Activated T-helper 2 cell treated with anti-CD3 and anti-CD28 coated beads, Interferon-gamma antibody, Interleukin-2, Interleukin-4, amounts not matched to agents 10 μg/mL and 5 μg/mL and 100 μg/mL, durations not matched to agents 14 hours and 24 hours and 36 hours (primary cell): ENCODE results near the gene CUL7. TPM values are rescaled to one million over a fixed set of nuclear protein-coding genes. Genes with fewer than 3 reads are reported as not detected.

Experiments used
- DNase-seq: peaks from one replicate; pipeline ENCODE4 v3.0.0; 2021; ENCODE audit warnings: low spot score
- H3K27ac Mint-ChIP-seq: one replicate; pipeline ENCODE4 v1.8.0; 2021; ENCODE audit warnings: mixed read lengths
- H3K27me3 Mint-ChIP-seq: one replicate; pipeline ENCODE4 v1.8.0; 2021; ENCODE audit warnings: low read depth, mixed read lengths
- H3K36me3 Mint-ChIP-seq: one replicate; pipeline ENCODE4 v1.8.0; 2021; ENCODE audit warnings: low read depth, mixed read lengths
- H3K4me1 Mint-ChIP-seq: one replicate; pipeline ENCODE4 v1.8.0; 2021; ENCODE audit warnings: low read depth, mixed read lengths
- H3K4me3 Mint-ChIP-seq: one replicate; pipeline ENCODE4 v1.8.0; 2021; ENCODE audit warnings: low read depth, mild to moderate bottlenecking, moderate library complexity, mixed read lengths
- H3K9me3 Mint-ChIP-seq: one replicate; pipeline ENCODE4 v1.8.0; 2021; ENCODE audit warnings: mixed read lengths
- intact Hi-C: fragments of 100-400 bp; cut with micrococcal nuclease; formaldehyde crosslinking; loops from one replicate; pipeline ENCODE4 v1.15.1; 2023
- total RNA-seq: library from RNA; stranded (reverse); gene quantifications from 2 replicates; pipeline ENCODE4 v1.2.3, GENCODE V29; 2022

Gene CUL7
- total RNA-seq, 1 donor from 2014 or later, result 27.3 TPM

DNA sequence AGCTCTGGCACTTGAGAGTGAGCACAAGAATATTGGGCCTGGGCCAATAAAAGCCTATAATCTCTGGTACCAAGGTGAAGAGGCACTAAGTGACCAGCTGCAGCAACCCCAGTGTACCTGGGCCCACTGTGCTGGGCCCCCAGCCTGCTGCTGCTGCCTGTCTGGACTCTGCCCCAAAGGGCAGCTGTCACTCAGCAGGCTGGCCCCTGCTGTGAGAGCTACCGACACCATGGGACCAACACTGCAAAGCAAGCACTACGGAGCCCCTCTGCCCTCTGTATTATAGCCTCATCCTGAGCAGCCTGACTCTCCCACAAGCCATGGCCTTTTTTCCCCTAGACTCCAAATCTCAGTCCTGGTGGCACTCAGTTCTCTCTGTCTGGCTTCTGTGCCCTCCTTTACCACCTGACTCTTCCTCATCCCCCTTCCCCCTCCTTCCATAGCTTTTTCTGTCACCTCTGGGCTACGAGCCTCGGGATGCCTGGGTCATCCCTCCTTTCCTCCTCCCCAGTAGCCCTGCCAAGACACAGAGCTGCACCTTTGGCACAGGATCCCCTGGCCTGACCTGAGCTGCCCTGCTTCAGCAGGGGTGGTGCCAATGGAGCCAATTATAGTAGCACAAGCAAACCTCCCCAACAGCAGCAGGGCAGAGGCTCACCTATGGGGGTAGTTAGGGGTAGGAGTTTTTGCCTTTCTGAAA lies 18.0 kb downstream of the CUL7 start:
- no peaks in the 10 kb centered on the region for H3K4me1 Mint-ChIP-seq
- H3K4me3 Mint-ChIP-seq, result no peak overlapping the region
- no peak overlapping the region for H3K27ac Mint-ChIP-seq
- intact Hi-C loops, result no loop called here
- no peak for DNase-seq
- no peaks in the 10 kb centered on the region for H3K9me3 Mint-ChIP-seq
- H3K36me3 Mint-ChIP-seq, result peaks cover 68% of the 10 kb centered on the region
- H3K27me3 Mint-ChIP-seq, result no peaks in the 10 kb centered on the region

DNA sequence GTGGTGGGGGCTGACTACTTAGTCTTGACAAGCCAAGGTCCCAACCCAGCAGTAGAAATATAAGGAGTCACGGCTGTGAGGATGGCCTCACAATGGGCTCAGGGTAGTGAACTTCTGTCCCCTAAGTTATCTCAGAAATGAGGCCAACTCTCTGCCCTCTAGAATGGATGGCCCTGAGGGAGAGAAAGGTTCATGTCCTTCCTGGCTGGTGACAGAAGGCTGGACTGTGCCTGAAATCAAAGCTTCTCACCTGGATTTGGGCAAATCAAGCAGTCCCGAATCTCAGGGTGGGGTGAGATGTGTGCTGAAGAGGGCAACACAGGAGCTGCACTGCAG lies 19.5 kb downstream of the CUL7 start:
- H3K4me1 Mint-ChIP-seq, result no peaks in the 10 kb centered on the region
- H3K36me3 Mint-ChIP-seq, result peaks cover 74% of the 10 kb centered on the region
- H3K9me3 Mint-ChIP-seq, result no peaks in the 10 kb centered on the region
- H3K27me3 Mint-ChIP-seq, result no peaks in the 10 kb centered on the region
- H3K4me3 Mint-ChIP-seq, result no peak overlapping the region
- H3K27ac Mint-ChIP-seq, result no peak overlapping the region
- no peak for DNase-seq
- intact Hi-C loops, result no loop called here

DNA sequence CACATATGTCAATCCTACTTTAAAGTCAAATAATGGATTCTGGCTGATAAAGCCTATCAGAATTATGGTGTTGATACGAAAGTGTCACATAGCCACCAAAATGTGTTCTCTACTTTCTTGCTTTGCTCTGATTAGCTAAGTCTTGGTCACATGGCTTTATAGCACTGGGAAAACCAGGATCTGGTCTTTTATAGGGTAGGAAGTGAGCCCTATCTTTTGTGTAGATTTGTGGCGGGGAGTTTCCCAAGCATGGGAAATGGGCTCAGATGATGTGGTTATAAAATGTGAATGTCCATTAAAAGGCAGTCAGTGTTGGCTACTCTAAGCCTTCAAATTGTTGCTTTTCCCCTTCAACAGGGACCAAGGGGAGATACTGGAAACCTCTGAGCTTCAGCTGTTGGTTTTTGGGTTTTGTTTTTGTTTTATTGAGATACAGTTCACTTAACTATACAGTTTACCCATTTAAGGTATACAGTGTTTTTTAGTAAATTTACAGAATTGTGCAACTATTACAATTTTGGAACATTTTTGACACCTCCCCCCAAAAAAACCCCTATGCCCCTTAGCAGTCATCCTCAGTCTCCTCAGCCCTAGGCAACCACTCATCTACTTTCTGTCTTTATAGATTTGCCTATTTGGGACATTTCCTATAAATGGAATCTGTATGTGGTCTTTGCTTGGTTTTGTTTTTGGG lies 20.0 kb downstream of the CUL7 start:
- no peak for DNase-seq
- H3K4me1 Mint-ChIP-seq, result no peaks in the 10 kb centered on the region
- no peaks in the 10 kb centered on the region for H3K27me3 Mint-ChIP-seq
- no peak overlapping the region for H3K4me3 Mint-ChIP-seq
- H3K9me3 Mint-ChIP-seq, result no peaks in the 10 kb centered on the region
- peaks cover 73% of the 10 kb centered on the region for H3K36me3 Mint-ChIP-seq
- no peak overlapping the region for H3K27ac Mint-ChIP-seq
- intact Hi-C loops, result no loop called here

DNA sequence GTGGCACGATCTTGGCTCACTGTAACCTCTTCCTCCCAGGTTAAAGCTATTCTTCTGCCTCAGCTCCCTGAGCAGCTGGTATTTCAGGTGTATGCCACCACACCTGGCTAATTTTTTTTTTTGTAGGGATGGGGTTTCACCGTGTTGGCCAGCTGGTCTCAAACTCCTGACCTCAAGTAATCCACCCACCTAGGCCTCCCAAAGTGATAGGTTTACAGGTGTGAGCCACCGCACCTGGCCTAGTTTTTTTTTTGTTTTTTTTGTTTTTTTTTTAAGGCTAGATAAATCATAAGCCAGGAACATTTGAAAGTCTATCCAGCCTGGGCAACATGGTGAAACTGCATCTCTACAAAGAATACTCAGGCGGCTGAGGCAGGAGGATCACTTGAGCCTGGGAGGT lies 21.3 kb downstream of the CUL7 start:
- Mint-ChIP-seq H3K27ac (no peak overlapping the region), H3K27me3 (no peaks in the 10 kb centered on the region), H3K4me3 (no peak overlapping the region), H3K9me3 (no peaks in the 10 kb centered on the region), H3K36me3 (peaks cover 73% of the 10 kb centered on the region), H3K4me1 (no peaks in the 10 kb centered on the region)
- no peak for DNase-seq
- intact Hi-C loops, result no loop called here

DNA sequence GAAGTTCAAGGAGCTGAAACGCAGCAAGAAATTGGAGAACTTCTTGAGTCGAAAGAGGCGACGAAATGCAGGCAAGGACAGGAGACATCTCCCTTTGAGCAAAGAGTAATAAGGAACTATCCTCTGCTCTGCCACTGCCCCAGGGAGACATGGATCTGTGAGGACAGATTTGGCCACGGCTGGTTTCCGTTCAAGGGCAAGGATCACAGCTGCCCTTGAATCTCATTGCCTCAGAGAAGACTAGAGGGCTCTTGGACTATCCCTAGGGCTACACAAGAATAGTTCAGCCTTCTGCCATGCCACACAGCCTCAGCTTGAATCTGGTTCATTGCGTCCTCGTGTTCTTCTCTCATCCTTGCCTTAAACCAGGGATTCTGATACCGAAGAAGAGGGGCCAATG lies 24.5 kb downstream of the CUL7 start:
- peaks cover 8% of the 10 kb centered on the region for H3K4me1 Mint-ChIP-seq
- DNase-seq, result no peak
- H3K27me3 Mint-ChIP-seq, result no peaks in the 10 kb centered on the region
- no peak overlapping the region for H3K4me3 Mint-ChIP-seq
- peaks cover 74% of the 10 kb centered on the region for H3K36me3 Mint-ChIP-seq
- no peaks in the 10 kb centered on the region for H3K9me3 Mint-ChIP-seq
- H3K27ac Mint-ChIP-seq, result no peak overlapping the region
- intact Hi-C loops, result no loop called here

DNA sequence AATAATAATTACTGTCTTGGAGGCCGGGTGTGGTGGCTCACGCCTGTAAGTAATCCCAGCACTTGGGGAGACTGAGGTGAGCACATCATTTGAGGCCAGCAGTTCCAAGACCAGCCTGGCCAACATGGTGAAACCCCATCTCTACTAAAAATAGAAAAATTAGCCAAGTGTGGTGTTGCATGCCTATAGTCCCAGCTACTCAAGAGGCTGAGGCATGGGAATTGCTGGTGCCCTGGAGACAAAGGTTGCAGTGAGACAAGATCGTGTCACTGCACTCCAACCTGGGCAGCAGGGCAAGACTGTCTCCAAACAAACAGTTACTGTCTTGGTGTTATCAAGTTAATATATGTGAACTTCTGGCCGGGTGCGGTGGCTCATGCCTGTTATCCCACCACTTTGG lies 27.3 kb downstream of the CUL7 start:
- Mint-ChIP-seq H3K27ac (no peak overlapping the region), H3K4me1 (peaks cover 10% of the 10 kb centered on the region), H3K4me3 (no peak overlapping the region), H3K9me3 (no peaks in the 10 kb centered on the region), H3K36me3 (peaks cover 58% of the 10 kb centered on the region), H3K27me3 (no peaks in the 10 kb centered on the region)
- intact Hi-C loops, result no loop called here
- no peak for DNase-seq

DNA sequence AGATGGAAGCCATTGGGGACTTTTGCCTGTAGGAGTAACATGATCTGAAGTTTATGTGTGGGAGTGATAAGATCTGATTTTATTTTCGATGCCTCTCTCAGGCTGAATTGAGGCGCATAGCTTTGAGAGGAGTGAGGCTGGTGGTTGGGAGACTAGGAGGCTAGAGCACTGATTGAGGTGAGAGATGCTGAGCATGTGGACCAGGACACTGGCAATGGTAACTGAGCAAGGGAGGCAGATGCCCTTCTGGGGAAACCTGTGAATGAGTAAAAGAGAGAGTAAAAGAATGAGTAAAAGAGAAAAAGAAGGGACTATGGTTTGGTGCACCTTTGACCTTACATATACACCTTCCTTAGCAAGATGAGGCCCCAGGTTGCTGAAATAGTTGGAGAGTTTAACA lies 29.2 kb downstream of the CUL7 start:
- H3K27me3 Mint-ChIP-seq, result no peaks in the 10 kb centered on the region
- DNase-seq, result no peak
- peak overlapping the region; percentile 7 for H3K4me3 Mint-ChIP-seq
- intact Hi-C loops, result loop anchor here (5.0 kb wide), 1 partner anchor 122 kb away; no protein-coding TSS in a partner anchor
- H3K36me3 Mint-ChIP-seq, result peaks cover 57% of the 10 kb centered on the region
- no peaks in the 10 kb centered on the region for H3K9me3 Mint-ChIP-seq
- H3K4me1 Mint-ChIP-seq, result peaks cover 18% of the 10 kb centered on the region
- peak overlapping the region; percentile 10 for H3K27ac Mint-ChIP-seq

DNA sequence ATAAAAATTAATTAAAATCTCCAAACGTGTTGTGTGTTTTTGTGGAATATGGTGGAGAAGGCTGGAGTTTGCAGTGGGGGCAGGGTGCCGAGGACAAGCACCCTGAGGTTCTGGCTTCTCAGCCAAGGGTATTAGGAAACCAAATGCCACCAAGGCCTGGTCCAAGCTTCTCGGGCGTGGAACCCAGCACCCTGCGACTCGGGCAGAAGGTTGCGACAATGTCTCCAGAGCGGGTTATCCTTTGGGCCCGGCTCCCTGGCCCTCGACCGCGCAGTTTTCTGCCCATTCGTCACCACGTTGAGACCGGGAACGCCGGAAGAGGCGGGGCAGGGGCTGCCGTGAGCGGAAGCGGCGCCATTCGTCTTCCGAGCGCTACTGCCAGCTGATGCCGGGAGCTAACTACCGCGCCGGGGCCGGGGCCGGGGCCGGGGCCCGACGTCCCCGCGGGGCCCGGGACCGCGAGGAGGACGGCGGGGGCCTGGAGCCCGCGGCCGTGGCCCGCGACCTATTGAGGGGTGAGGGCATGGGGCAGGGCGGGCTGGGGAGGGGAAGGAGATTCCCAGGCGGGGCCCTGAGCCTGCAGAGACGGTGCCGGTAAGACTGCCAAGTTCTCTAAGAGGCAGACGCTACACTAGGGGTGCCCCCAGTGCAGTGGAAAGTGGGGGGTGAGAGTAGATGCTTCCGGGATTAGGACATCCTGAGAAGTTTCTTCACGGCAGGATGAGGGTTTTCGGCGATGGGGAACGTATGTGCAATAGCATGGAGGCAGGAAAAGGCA lies 32.2 kb downstream of the CUL7 start, which contains the start of gene RRP36:
RRP36 (plus strand) TSS at position 354 of the 778 bp plus-strand sequence; CDS start at position 386, 32 bp downstream.
- Mint-ChIP-seq H3K4me3 (peak within 1 kb of the TSS; percentile 97), H3K36me3 (peaks cover 53% of the 10 kb centered on the region), H3K27ac (peak within 1 kb of the TSS; percentile 88), H3K27me3 (no peaks in the 10 kb centered on the region), H3K4me1 (peaks cover 20% of the 10 kb centered on the region), H3K9me3 (no peaks in the 10 kb centered on the region)
- intact Hi-C loops, result loop anchor here (5.0 kb wide), 1 partner anchor 119 kb away; no protein-coding TSS in a partner anchor
- peak; percentile 58 for DNase-seq

DNA sequence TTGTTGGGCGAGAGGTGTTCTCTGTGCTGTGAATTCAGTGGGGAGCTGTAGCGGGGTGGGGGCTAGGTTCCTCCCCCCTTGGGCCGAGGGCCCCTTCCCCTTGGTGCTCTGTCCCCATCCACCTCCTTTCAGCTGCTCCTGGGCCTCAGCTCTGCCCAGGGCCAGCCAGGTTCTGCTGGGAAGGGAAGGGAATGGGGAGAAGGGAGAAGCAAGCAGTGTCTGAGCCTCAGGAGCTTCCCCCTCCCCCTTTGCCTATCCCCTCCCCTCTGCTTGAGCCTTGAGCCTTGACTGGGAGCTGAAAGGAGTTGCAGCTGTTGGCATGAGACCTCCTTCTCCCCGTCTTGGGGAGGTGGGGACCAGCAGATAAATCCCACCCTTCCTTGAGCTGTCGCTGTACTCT lies 32.8 kb downstream of the CUL7 start:
- Mint-ChIP-seq H3K36me3 (peaks cover 54% of the 10 kb centered on the region), H3K4me1 (peaks cover 22% of the 10 kb centered on the region), H3K27ac (peak overlapping the region; percentile 58), H3K27me3 (no peaks in the 10 kb centered on the region), H3K9me3 (no peaks in the 10 kb centered on the region), H3K4me3 (peak overlapping the region; percentile 78)
- DNase-seq, result no peak
- intact Hi-C loops, result loop anchor here (5.0 kb wide), 1 partner anchor 119 kb away; no protein-coding TSS in a partner anchor

DNA sequence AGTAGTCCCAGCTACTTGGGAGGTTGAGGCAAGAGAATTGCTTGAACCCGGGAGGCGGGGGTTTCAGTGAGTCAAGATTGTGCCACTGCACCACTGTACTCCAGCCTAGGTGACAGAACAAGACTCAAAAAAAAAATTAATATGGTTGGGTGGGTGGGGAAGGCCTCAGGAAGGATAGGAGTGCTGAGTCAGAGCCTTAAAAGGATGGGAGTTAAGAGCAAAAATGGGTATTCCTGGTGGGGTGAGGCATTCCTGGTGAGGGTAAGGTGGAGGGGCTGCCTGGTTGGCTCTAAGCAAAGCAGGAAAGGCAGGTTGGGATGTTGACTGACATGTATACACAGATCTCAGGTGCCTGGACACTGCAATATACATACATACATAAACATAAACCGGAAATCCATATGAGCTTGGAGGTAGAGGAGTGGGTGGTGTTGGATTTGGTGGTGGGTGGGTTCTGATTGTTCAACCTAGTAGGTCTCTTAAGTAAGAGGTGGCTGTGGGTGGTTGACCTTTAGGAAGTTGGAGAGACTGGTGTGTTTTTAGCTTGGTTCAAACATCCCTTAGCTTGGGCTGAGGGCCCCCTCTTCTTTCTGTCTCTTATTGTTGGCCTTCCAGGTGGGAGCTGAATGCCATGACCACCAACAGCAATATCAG lies 33.5 kb downstream of the CUL7 start:
- intact Hi-C loops, result loop anchor here (5.0 kb wide), 1 partner anchor 118 kb away; no protein-coding TSS in a partner anchor
- H3K36me3 Mint-ChIP-seq, result peaks cover 52% of the 10 kb centered on the region
- H3K27me3 Mint-ChIP-seq, result no peaks in the 10 kb centered on the region
- H3K4me1 Mint-ChIP-seq, result peaks cover 23% of the 10 kb centered on the region
- peak overlapping the region; percentile 62 for H3K4me3 Mint-ChIP-seq
- no peaks in the 10 kb centered on the region for H3K9me3 Mint-ChIP-seq
- H3K27ac Mint-ChIP-seq, result peak overlapping the region; percentile 54
- no peak for DNase-seq

DNA sequence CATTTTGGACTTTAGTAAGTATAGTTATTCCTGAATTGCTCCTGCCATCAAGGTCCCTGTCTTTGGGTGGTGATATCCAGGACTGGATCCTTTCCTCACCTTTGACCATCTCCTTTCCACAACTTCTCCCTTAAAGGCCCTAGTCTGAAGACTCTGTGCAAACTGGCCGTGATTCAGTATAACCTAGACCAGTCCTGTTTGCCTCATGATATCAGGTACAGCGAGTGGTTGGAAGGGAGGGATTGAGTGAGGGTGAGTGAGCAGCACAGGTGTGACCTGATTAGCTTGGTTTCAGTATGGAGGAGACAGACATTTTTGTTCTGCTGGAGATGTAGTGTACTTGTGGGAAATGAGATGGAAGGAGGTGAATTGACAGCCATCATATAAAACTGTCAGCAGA lies 34.5 kb downstream of the CUL7 start:
- H3K4me1 Mint-ChIP-seq, result peaks cover 25% of the 10 kb centered on the region
- H3K4me3 Mint-ChIP-seq, result peak overlapping the region; percentile 58
- H3K27ac Mint-ChIP-seq, result peak overlapping the region; percentile 15
- intact Hi-C loops, result no loop called here
- no peaks in the 10 kb centered on the region for H3K9me3 Mint-ChIP-seq
- DNase-seq, result no peak
- no peaks in the 10 kb centered on the region for H3K27me3 Mint-ChIP-seq
- peaks cover 43% of the 10 kb centered on the region for H3K36me3 Mint-ChIP-seq

DNA sequence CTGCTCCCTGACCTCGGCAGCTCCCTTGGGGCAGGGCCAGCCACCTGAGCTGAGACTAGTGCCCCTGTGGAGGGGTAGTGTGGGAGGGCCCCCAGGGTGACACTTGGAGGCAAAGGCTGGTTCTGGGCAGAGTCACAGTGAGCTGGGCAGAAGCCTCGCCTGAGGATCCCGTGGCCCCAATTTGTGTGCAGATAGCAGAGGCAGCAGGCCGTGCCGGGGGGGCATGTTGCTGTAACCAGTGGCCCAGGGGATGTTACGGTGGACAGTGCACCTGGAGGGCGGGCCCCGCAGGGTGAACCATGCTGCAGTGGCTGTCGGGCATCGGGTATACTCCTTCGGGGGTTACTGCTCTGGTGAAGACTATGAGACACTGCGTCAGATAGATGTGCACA lies 36.7 kb downstream of the CUL7 start:
- Mint-ChIP-seq H3K9me3 (no peaks in the 10 kb centered on the region), H3K4me1 (peaks cover 41% of the 10 kb centered on the region), H3K27me3 (no peaks in the 10 kb centered on the region), H3K27ac (no peak overlapping the region), H3K36me3 (peaks cover 63% of the 10 kb centered on the region), H3K4me3 (no peak overlapping the region)
- intact Hi-C loops, result no loop called here
- DNase-seq, result no peak
